NCI-H1105 (cell line): ENCODE results near the gene FBXO33.
"Not testable (repeated sequence)": the region's sequence is repeated elsewhere in the genome, so short reads cannot be mapped to it uniquely, and the experiment has no call there.

Source experiments
- DNase-seq: peaks from one replicate; lab custom pipeline; 2025; lab: John Stamatoyannopoulos, UW

Gene FBXO33

GRCh38 chr14:39372656-39373055 is 59.6 kb downstream of the FBXO33 start:
- no peak for DNase-seq

- DNase-seq = no peak
Measured at GRCh38 chr14:39370415-39370814, 61.8 kb downstream of the FBXO33 start.

GRCh38 chr14:39369029-39369428 is 63.2 kb downstream of the FBXO33 start:
- DNase-seq = no peak

- peak; percentile 53 for DNase-seq
Measured at GRCh38 chr14:39368261-39368959, 63.8 kb downstream of the FBXO33 start.

GRCh38 chr14:39367387-39367751 is 64.9 kb downstream of the FBXO33 start:
- no peak for DNase-seq

GRCh38 chr14:39366460-39367386 is 65.5 kb downstream of the FBXO33 start:
- DNase-seq = no peak

- no peak for DNase-seq
Measured at GRCh38 chr14:39365354-39365753, 66.9 kb downstream of the FBXO33 start.

GRCh38 chr14:39364509-39364908 is 67.7 kb downstream of the FBXO33 start:
- no peak for DNase-seq

GRCh38 chr14:39361556-39361955 is 70.7 kb downstream of the FBXO33 start:
- DNase-seq = not testable (repeated sequence)

GRCh38 chr14:39360316-39360715 is 71.9 kb downstream of the FBXO33 start:
- no peak for DNase-seq

GRCh38 chr14:39359069-39359468 is 73.2 kb downstream of the FBXO33 start:
- not testable (repeated sequence) for DNase-seq

- DNase-seq = no peak
Measured at GRCh38 chr14:39351708-39352107, 80.5 kb downstream of the FBXO33 start.

- DNase-seq = no peak
Measured at GRCh38 chr14:39350866-39351265, 81.4 kb downstream of the FBXO33 start.
